RWPE1 (cell line): Measurements from ENCODE around the gene PHC2.

Source experiments
- CTCF ChIA-PET: fragments of 350-600 bp; sonication (Branson Sonifier 250); formaldehyde crosslinking; extraction: SDS; loops from one replicate; lab custom pipeline; 2021; lab: Yijun Ruan, JAX
- POLR2A ChIA-PET: fragments of 400-600 bp; formaldehyde crosslinking; extraction: SDS; loops from one replicate; lab custom pipeline; 2020; ENCODE audit warnings: antibody characterized with exemption; ENCODE audit not compliant: low non-redundant PET; lab: Yijun Ruan, JAX
- DNase-seq: peaks from one replicate; pipeline ENCODE4 v3.0.0; 2012; ENCODE audit warnings: low spot score
- H3K27ac ChIP-seq: fragments of 450-650 bp; 2 replicates; pipeline ENCODE4 v1.5.1; 2017
- TF ChIP-seq, protein P1 (sequence below): fragments of 450-650 bp; conservative IDR thresholded peaks from 2 replicates; pipeline ENCODE4 v1.5.1; 2017; ENCODE audit warnings: low read depth, mild to moderate bottlenecking

The PHC2 gene

GRCh38 chr1:33349778-33350610 lies 80.9 kb downstream of the PHC2 start:
- peak; percentile 89 for DNase-seq
- CTCF ChIA-PET: interaction anchor here (0.6 to 1.1 kb wide), 2 partner anchors 55 to 166 kb away, joined by 3 to 5 read pairs; no protein-coding TSS in a partner anchor
- H3K27ac ChIP-seq: peak overlapping the region; percentile 92
- TF ChIP-seq, protein P1, sequence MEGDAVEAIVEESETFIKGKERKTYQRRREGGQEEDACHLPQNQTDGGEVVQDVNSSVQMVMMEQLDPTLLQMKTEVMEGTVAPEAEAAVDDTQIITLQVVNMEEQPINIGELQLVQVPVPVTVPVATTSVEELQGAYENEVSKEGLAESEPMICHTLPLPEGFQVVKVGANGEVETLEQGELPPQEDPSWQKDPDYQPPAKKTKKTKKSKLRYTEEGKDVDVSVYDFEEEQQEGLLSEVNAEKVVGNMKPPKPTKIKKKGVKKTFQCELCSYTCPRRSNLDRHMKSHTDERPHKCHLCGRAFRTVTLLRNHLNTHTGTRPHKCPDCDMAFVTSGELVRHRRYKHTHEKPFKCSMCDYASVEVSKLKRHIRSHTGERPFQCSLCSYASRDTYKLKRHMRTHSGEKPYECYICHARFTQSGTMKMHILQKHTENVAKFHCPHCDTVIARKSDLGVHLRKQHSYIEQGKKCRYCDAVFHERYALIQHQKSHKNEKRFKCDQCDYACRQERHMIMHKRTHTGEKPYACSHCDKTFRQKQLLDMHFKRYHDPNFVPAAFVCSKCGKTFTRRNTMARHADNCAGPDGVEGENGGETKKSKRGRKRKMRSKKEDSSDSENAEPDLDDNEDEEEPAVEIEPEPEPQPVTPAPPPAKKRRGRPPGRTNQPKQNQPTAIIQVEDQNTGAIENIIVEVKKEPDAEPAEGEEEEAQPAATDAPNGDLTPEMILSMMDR: no peak
- POLR2A ChIA-PET: interaction anchor here (0.6 to 0.8 kb wide), 4 partner anchors 15 to 262 kb away, joined by 3 to 5 read pairs (median 3); no protein-coding TSS in a partner anchor

- POLR2A ChIA-PET: interaction anchor here (0.6 kb wide), 2 partner anchors 83 to 120 kb away, joined by 3 read pairs; no protein-coding TSS in a partner anchor
- CTCF ChIA-PET: no interaction called here
- H3K27ac ChIP-seq: peak overlapping the region; percentile 92
- no peak for DNase-seq
- TF ChIP-seq, protein P1: no peak
Measured at GRCh38 chr1:33349081-33349759, 81.7 kb downstream of the PHC2 start.

- ChIA-PET CTCF (no interaction called here), POLR2A (interaction anchor here (0.6 kb wide), 1 partner anchor 119 kb away, joined by 3 read pairs; no protein-coding TSS in a partner anchor)
- no peak for DNase-seq
- TF ChIP-seq, protein P1: no peak
- H3K27ac ChIP-seq: peak overlapping the region; percentile 92
Measured at GRCh38 chr1:33348676-33349080, 82.2 kb downstream of the PHC2 start.

DNA sequence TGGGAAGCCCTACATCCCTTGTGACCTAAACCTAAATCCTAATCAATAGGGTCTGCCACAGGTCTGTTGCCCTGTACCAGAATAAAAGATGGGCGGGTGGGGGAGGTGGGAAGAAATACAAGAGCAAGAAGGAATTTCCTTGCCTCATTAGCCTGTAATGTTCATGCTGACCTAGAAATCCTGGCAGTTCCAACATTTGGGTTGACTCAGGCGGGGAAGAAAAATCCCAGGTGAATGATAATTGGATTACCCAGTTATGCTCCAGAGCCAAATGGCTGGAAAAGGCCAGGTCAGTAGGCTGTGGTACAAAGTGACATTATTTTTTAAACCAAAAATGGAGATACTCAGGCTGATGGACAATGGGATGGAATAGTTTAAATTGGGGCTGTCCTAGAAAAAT lies 82.7 kb downstream of the PHC2 start:
- POLR2A ChIA-PET: interaction anchor here (0.6 kb wide), 1 partner anchor 119 kb away, joined by 3 read pairs; no protein-coding TSS in a partner anchor

DNA sequence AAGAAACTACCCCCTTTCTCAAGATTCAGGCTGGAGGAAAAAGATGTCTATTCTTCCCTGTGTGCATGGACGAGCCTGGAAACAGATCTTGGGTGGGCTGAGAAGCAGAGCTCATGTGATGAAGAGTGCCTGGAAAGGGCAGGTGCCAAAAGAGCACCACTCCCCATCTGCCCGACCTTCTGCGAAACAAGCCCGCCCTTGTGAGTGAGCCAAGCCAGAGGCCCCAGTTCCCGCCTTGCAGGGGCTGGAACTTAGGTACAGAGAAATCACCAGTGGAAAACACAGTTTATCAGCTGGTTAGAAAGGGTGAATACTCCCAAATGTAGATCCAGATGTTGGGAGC lies 83.3 kb downstream of the PHC2 start:
- ChIA-PET POLR2A (no interaction called here), CTCF (no interaction called here)
- H3K27ac ChIP-seq: peak overlapping the region; percentile 92
- no peak for DNase-seq
- TF ChIP-seq, protein P1: no peak

More for the DNA sequence above, 82.7 kb downstream of the PHC2 start:
- TF ChIP-seq, protein P1: no peak
- H3K27ac ChIP-seq: peak overlapping the region; percentile 92
- CTCF ChIA-PET: no interaction called here
- DNase-seq: no peak

DNA sequence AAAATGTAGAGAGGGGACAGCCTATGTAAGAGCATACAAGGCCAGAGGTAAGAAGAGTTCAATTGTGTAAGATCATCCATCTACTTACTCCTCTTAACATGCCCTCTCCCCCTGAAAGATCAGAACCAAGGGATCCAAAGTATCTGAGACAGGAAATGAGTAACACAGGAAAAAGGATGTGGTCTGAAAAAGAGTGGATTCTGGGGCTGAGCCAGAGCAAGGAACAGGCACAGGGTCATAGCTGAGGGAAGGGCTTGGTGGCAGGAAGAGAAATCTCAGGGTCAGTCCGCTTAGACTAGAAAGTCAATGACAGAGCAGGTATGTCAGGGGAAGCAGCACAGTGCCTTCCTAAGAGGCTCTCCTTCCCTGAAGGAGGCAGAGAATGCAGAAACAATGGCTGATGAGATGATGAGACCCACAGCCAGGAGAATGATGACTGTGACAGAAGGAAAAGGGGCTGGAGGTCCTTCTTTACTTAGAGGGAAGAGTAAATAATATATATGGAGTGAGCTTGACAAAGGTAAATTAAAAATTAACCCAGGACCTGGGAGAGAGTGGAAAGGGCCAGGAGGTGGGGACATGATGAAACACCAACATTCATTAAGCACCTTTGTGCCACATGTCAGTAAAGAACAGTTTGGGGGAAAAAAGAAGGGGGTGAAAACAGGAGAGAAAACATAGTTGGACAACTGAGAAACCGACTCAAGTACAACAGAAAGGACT lies 83.8 kb downstream of the PHC2 start:
- DNase-seq: peak; percentile 87
- ChIA-PET POLR2A (no interaction called here), CTCF (no interaction called here)
- H3K27ac ChIP-seq: peak overlapping the region; percentile 92
- TF ChIP-seq, protein P1: no peak
